ENCODE results near the gene BYSL. TPM values are rescaled to one million over a fixed set of nuclear protein-coding genes. Genes with fewer than 3 reads are reported as not detected.

BYSL gene
- total RNA-seq, 2 experiments from 2014 or later, result 46.6 to 51.0 TPM

DNA sequence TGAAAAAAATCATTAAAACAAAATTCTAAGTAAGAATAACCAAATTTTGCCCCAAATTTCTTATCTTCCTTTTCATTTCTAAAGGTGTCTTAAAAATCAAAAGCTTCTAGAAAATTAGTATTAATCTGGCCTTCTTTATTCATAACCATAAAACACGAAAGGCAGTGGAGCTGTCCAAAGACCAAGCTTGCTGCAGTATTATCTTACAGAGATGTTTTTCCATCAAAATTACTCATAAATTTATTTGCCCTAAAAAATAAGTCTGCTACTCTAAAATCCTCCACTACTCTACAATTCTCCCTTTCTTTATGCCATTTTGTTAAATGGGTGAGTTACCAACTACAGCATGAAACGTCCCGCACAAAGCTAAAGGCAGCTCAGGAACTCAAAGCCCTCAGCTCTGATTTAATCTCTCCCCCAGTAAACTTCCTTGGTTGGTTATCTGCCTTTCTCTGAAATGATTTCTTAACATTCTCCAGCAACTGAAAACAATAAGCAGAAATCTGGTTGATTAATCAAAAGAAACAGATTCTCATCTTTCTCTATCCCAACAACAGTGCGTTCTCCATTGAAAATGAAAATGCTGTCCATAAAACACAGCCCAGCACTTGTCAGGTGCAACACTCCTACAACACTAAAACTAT, 28.3 kb upstream of the BYSL start:
- POLR2A ChIA-PET, result no interaction called here
- Mint-ChIP-seq H3K4me1 (ENCODE audit: low read depth) (peaks cover 9% of the 10 kb centered on the region), H3K36me3 (no peaks in the 10 kb centered on the region), H3K4me3 (no peak overlapping the region), H3K27me3 (no peaks in the 10 kb centered on the region), H3K27ac (no peak overlapping the region), H3K9me3 (no peaks in the 10 kb centered on the region)
- DNase-seq, result no peak
- intact Hi-C loops (cut with micrococcal nuclease), result no loop called here
- CTCF ChIA-PET, result interaction anchor here (1.6 to 13.0 kb wide), 2 partner anchors 28 to 153 kb away, joined by 10 to 190 read pairs; partner anchors contain the start of genes BYSL, MED20 and TAF8

- Mint-ChIP-seq H3K27ac (no peak overlapping the region), H3K4me3 (no peak overlapping the region), H3K9me3 (no peaks in the 10 kb centered on the region), H3K4me1 (ENCODE audit: low read depth) (peaks cover 9% of the 10 kb centered on the region), H3K27me3 (no peaks in the 10 kb centered on the region), H3K36me3 (no peaks in the 10 kb centered on the region)
- CTCF ChIA-PET, result interaction anchor here (1.0 to 13.0 kb wide), 5 partner anchors 27 to 210 kb away, joined by 3 to 190 read pairs (median 19); partner anchors contain the start of genes BYSL, MED20, TAF8 and TOMM6
- intact Hi-C loops (cut with micrococcal nuclease), result loop anchor here (1.0 to 2.0 kb wide), 5 partner anchors 27 to 154 kb away; partner anchors contain the start of genes BYSL, MED20 and TOMM6
- DNase-seq, result peak; percentile 24
- POLR2A ChIA-PET, result interaction anchor here (0.6 to 2.0 kb wide), 6 partner anchors 12 to 155 kb away, joined by 3 to 11 read pairs (median 8); partner anchors contain the start of genes BYSL, MED20, TAF8 and TOMM6
Measured at GRCh38 chr6:41894366-41895299, 26.7 kb upstream of the BYSL start.

- H3K27me3 Mint-ChIP-seq, result no peaks in the 10 kb centered on the region
- H3K4me3 Mint-ChIP-seq, result no peak within 1 kb of the TSS
- intact Hi-C loops (cut with micrococcal nuclease), result loop anchor here (1.0 to 2.0 kb wide), 5 partner anchors 26 to 153 kb away; partner anchors contain the start of genes BYSL, MED20 and TOMM6
- H3K36me3 Mint-ChIP-seq, result no peaks in the 10 kb centered on the region
- ChIA-PET CTCF (interaction anchor here (1.1 to 13.0 kb wide), 6 partner anchors 10 to 209 kb away, joined by 5 to 190 read pairs (median 13); partner anchors contain the start of genes BYSL, MED20, TAF8 and TOMM6), POLR2A (interaction anchor here (0.9 to 2.0 kb wide), 9 partner anchors 12 to 154 kb away, joined by 3 to 11 read pairs (median 3); partner anchors contain the start of genes BYSL, MED20, TAF8 and TOMM6)
- peak; percentile 94 for DNase-seq
- H3K9me3 Mint-ChIP-seq, result no peaks in the 10 kb centered on the region
- peak within 1 kb of the TSS; percentile 89 for H3K27ac Mint-ChIP-seq
- H3K4me1 Mint-ChIP-seq (ENCODE audit: low read depth), result peaks cover 9% of the 10 kb centered on the region
Measured at GRCh38 chr6:41895300-41896233, 25.7 kb upstream of the BYSL start, which contains the start of gene USP49. Gene USP49 (minus strand): TSS chr6:41895375. CDS start chr6:41806983, 88,392 bp downstream.

DNA sequence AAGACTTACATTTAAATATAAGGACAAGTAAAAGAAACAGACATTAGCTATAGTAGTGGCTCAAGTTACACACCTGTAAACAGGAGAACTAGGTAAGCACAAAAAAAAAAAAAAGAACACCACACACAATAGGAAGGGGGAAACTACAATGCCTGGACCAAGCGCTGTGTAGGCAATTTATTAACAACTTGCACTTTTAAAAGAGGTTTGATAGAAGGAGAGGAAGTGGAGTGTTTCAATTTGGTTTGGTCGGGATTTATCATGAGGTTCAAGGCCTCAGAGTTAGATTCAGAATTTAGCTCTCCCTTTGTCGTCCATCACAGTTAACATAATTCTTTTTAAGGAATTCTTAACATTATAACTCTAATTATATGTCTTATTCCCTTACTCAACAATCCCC, 25.0 kb upstream of the BYSL start:
- H3K36me3 Mint-ChIP-seq, result no peaks in the 10 kb centered on the region
- POLR2A ChIA-PET, result interaction anchor here (0.9 to 1.9 kb wide), 6 partner anchors 11 to 153 kb away, joined by 3 to 11 read pairs (median 3); partner anchors contain the start of gene TAF8
- no peaks in the 10 kb centered on the region for H3K27me3 Mint-ChIP-seq
- no peak overlapping the region for H3K4me3 Mint-ChIP-seq
- H3K27ac Mint-ChIP-seq, result peak overlapping the region; percentile 89
- intact Hi-C loops (cut with micrococcal nuclease), result no loop called here
- no peak for DNase-seq
- H3K4me1 Mint-ChIP-seq (ENCODE audit: low read depth), result peaks cover 9% of the 10 kb centered on the region
- CTCF ChIA-PET, result interaction anchor here (1.1 to 13.0 kb wide), 6 partner anchors 9 to 208 kb away, joined by 5 to 190 read pairs (median 13); partner anchors contain the start of genes BYSL, MED20, TAF8 and TOMM6
- no peaks in the 10 kb centered on the region for H3K9me3 Mint-ChIP-seq

- intact Hi-C loops (cut with micrococcal nuclease), result no loop called here
- no peaks in the 10 kb centered on the region for H3K9me3 Mint-ChIP-seq
- no peak overlapping the region for H3K27ac Mint-ChIP-seq
- POLR2A ChIA-PET, result interaction anchor here (0.6 kb wide), 1 partner anchor 750 kb away, joined by 5 read pairs; no protein-coding TSS in a partner anchor
- CTCF ChIA-PET, result interaction anchor here (1.2 to 13.0 kb wide), 5 partner anchors 20 to 145 kb away, joined by 4 to 190 read pairs (median 7); partner anchors contain the start of genes BYSL, MED20 and TAF8
- no peak overlapping the region for H3K4me3 Mint-ChIP-seq
- H3K36me3 Mint-ChIP-seq, result peaks cover 2% of the 10 kb centered on the region
- H3K27me3 Mint-ChIP-seq, result no peaks in the 10 kb centered on the region
- peaks cover 17% of the 10 kb centered on the region for H3K4me1 Mint-ChIP-seq (ENCODE audit: low read depth)
- DNase-seq, result no peak
Measured at GRCh38 chr6:41900861-41901260, 20.4 kb upstream of the BYSL start.

- no peak overlapping the region for H3K27ac Mint-ChIP-seq
- H3K9me3 Mint-ChIP-seq, result no peaks in the 10 kb centered on the region
- intact Hi-C loops (cut with micrococcal nuclease), result loop anchor here (1.0 kb wide), 1 partner anchor 142 kb away; no protein-coding TSS in a partner anchor
- peak; percentile 75 for DNase-seq
- CTCF ChIA-PET, result interaction anchor here (1.0 to 13.0 kb wide), 7 partner anchors 19 to 171 kb away, joined by 4 to 190 read pairs (median 7); partner anchors contain the start of genes BYSL, MED20 and TAF8
- peaks cover 12% of the 10 kb centered on the region for H3K4me1 Mint-ChIP-seq (ENCODE audit: low read depth)
- H3K4me3 Mint-ChIP-seq, result no peak overlapping the region
- POLR2A ChIA-PET, result no interaction called here
- peaks cover 6% of the 10 kb centered on the region for H3K36me3 Mint-ChIP-seq
- no peaks in the 10 kb centered on the region for H3K27me3 Mint-ChIP-seq
Measured at GRCh38 chr6:41901882-41902519, 19.3 kb upstream of the BYSL start.

- Mint-ChIP-seq H3K4me3 (no peak overlapping the region), H3K36me3 (peaks cover 15% of the 10 kb centered on the region), H3K4me1 (ENCODE audit: low read depth) (peaks cover 7% of the 10 kb centered on the region), H3K9me3 (no peaks in the 10 kb centered on the region), H3K27me3 (no peaks in the 10 kb centered on the region), H3K27ac (no peak overlapping the region)
- DNase-seq, result no peak
- POLR2A ChIA-PET, result no interaction called here
- intact Hi-C loops (cut with micrococcal nuclease), result no loop called here
- CTCF ChIA-PET, result interaction anchor here (0.7 kb wide), 1 partner anchor 11 kb away, joined by 3 read pairs; the partner anchor contains the start of genes BYSL and MED20
Measured at GRCh38 chr6:41909727-41910126, 11.6 kb upstream of the BYSL start.

DNA sequence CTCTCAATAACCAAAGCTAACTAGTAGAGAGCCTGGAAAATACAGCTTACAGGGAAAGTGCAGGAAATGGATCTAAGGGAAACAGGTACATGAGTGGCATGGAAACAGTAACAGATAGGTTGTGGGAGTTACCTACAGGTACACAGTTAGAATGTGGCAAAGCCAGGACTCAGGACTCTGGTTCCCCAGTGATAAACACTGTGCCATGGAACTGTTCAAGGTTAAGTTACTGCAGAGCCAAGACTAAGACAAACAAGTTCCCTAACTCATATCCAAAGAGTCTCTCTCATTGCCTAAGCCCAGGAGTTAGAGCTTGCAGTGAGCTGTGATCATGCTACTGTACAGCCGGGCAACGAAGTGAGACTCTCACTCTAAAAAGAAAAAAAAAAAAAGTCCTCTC, 7.0 kb upstream of the BYSL start:
- Mint-ChIP-seq H3K4me3 (no peak overlapping the region), H3K9me3 (no peaks in the 10 kb centered on the region), H3K27ac (no peak overlapping the region), H3K27me3 (no peaks in the 10 kb centered on the region), H3K4me1 (ENCODE audit: low read depth) (peaks cover 18% of the 10 kb centered on the region), H3K36me3 (peaks cover 15% of the 10 kb centered on the region)
- intact Hi-C loops (cut with micrococcal nuclease), result no loop called here
- ChIA-PET POLR2A (interaction anchor here (1.4 kb wide), 1 partner anchor 9 kb away, joined by 3 read pairs; no protein-coding TSS in a partner anchor), CTCF (interaction anchor here (0.6 to 1.9 kb wide), 5 partner anchors 11 to 133 kb away, joined by 3 to 5 read pairs (median 4); partner anchors contain the start of gene TOMM6)
- no peak for DNase-seq

GRCh38 chr6:41914869-41915530, 6.3 kb upstream of the BYSL start:
- intact Hi-C loops (cut with micrococcal nuclease), result no loop called here
- H3K36me3 Mint-ChIP-seq, result peaks cover 15% of the 10 kb centered on the region

GRCh38 chr6:41917528-41917927, 3.8 kb upstream of the BYSL start:
- Mint-ChIP-seq H3K4me3 (no peak overlapping the region), H3K9me3 (no peaks in the 10 kb centered on the region), H3K27me3 (no peaks in the 10 kb centered on the region), H3K27ac (peak overlapping the region; percentile 66), H3K4me1 (ENCODE audit: low read depth) (peaks cover 32% of the 10 kb centered on the region), H3K36me3 (peaks cover 15% of the 10 kb centered on the region)
- intact Hi-C loops (cut with micrococcal nuclease), result no loop called here
- ChIA-PET POLR2A (no interaction called here), CTCF (interaction anchor here (0.6 to 0.9 kb wide), 3 partner anchors 25 to 245 kb away, joined by 3 to 6 read pairs (median 3); no protein-coding TSS in a partner anchor)
- DNase-seq, result peak; percentile 41

More at GRCh38 chr6:41914869-41915530, 6.3 kb upstream of the BYSL start:
- ChIA-PET CTCF (interaction anchor here (0.9 to 1.9 kb wide), 3 partner anchors 127 to 132 kb away, joined by 4 to 5 read pairs (median 4); partner anchors contain the start of gene TOMM6), POLR2A (interaction anchor here (1.4 kb wide), 1 partner anchor 9 kb away, joined by 3 read pairs; no protein-coding TSS in a partner anchor)
- Mint-ChIP-seq H3K27me3 (no peaks in the 10 kb centered on the region), H3K4me1 (ENCODE audit: low read depth) (peaks cover 23% of the 10 kb centered on the region), H3K9me3 (no peaks in the 10 kb centered on the region), H3K4me3 (no peak overlapping the region), H3K27ac (no peak overlapping the region)
- DNase-seq, result no peak
